HAP-1 (cell line): ENCODE results near the gene SLC35F2.
A peak's percentile ranks its signal among the peaks of the same experiment; 100 is the strongest.
"Not testable (repeated sequence)": the region's sequence is repeated elsewhere in the genome, so short reads cannot be mapped to it uniquely, and the experiment has no call there.

ENCODE experiments used
- DNase-seq, 2 experiments: peaks; one replicate each; pipeline ENCODE4 v3.0.0-alpha.2; 2016 to 2020; ENCODE audit warnings: low spot score in 2 of 2
- H3K27me3 ChIP-seq: fragments of 250-450 bp; sonication (Bioruptor Pico); 2 replicates; pipeline ENCODE4 v1.5.1; 2020; ENCODE audit warnings: low read depth, mild to moderate bottlenecking, moderate library complexity
- H3K36me3 ChIP-seq: fragments of 250-450 bp; sonication (Bioruptor Pico); replicated peaks from 2 replicates; pipeline ENCODE4 v1.5.1; 2020; ENCODE audit warnings: mild to moderate bottlenecking
- H3K4me1 ChIP-seq: fragments of 250-450 bp; sonication (Bioruptor Pico); 2 replicates; pipeline ENCODE4 v1.5.1; 2020; ENCODE audit warnings: mild to moderate bottlenecking
- H3K4me3 ChIP-seq: fragments of 250-450 bp; sonication (Bioruptor Pico); 2 replicates; pipeline ENCODE4 v1.5.1; 2020; ENCODE audit warnings: mild to moderate bottlenecking, moderate library complexity
- H3K9me3 ChIP-seq: fragments of 250-450 bp; sonication (Bioruptor Pico); 2 replicates; pipeline ENCODE4 v1.5.1; 2020; ENCODE audit warnings: mild to moderate bottlenecking, moderate library complexity
- in situ Hi-C: fragments of 300-500 bp; cut with MboI; formaldehyde crosslinking; loops from 3 replicates; pipeline ENCODE4 v1.14.3; 2020; ENCODE audit warnings: low sequenced_read_pairs, inconsistent platforms, mixed read lengths

The SLC35F2 gene

DNA sequence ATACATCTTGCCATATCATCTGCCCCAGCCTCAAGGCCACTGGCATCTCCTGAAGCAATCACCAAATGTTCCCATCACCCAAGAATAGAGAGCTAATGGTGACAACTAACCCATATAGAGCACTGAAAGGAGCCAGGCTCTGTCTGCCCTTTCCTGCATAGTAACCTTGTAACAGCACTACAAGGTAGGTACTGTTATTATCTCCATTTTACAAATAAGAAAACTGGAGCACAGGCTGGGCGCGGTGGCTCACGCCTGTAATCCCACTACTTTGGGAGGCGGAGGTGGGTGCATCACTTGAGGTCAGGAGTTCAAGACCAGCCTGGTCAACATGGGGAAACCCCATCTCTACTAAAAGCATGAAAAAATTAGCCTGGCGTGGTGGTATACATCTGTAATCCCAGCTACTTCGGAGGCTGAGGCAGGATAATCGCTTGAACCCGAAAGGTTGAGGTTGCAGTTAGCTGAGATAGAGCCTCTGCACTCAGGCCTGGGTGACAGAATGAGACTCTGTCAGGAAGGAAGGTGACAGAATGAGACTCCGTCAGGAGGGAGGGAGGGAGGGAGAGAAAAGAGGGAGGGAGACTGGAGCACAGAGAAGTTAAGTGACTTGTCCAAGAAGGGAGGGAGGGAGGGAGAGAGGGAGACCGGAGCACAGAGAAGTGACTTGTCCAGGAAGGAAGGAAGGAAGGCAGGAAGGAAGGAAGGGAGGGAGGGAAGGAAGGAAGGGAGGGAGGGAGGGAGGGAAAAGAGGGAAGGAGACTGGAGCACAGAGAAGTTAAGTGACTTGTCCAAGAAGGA is 2.2 kb downstream of the SLC35F2 start:
- H3K9me3 ChIP-seq = no peaks in the 10 kb centered on the region
- H3K36me3 ChIP-seq = no peaks in the 10 kb centered on the region
- no peak for DNase-seq
- H3K4me1 ChIP-seq = peaks cover 22% of the 10 kb centered on the region
- no peaks in the 10 kb centered on the region for H3K27me3 ChIP-seq
- no peak overlapping the region for H3K4me3 ChIP-seq
- in situ Hi-C loops = no loop called here

DNA sequence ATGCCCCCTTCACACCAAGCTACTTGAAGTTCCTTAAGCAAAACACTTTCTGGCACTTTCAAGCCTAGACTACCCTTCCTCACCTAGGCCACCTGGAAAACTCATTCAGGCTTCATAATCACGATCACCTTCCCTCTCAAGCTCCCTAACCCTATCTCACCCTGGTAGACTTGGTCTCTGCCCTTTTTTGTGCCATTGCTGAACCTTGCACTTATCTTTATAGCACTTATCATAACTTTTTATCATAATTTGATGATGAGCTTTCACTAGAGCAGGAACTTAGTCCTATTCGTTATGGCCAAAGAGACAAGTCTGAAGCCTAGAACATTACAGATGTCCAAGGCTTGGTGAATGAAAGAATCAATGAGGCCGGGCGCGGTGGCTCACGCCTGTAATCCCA is 5.5 kb downstream of the SLC35F2 start:
- Histone ChIP-seq H3K4me1 (peaks cover 27% of the 10 kb centered on the region), H3K36me3 (no peaks in the 10 kb centered on the region), H3K27me3 (no peaks in the 10 kb centered on the region), H3K4me3 (no peak overlapping the region), H3K9me3 (no peaks in the 10 kb centered on the region)
- no peak for DNase-seq
- in situ Hi-C loops = no loop called here

DNA sequence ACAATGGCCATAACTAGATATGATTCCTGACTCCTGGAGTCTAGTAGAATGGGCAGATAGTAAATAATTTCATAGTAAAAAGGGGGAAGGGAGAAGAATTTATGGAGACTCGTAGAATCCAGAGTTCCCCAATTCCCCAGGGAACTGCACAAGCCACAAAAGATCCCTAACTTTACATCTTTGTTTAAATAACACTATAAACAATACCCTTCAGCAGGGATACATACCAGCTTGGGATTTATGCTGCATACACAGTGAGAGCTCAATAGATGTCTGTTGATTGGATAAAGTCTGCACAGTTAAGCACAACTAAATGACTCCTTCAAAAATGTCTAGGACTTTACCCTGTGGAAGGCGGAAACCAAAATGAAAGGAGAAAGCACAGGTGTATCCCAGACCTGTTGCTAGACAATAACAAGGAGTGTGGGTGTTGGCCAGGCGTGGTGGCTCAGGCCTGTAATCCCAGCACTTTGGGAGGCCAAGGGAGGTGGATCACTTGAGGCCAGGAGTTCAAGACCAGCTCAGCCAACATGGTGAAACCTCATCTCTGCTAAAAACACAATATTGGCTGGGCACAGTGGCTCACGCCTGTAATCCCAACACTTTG is 6.8 kb downstream of the SLC35F2 start:
- DNase-seq = peak; percentile 62 to 93
- in situ Hi-C loops = no loop called here
- Histone ChIP-seq H3K36me3 (no peaks in the 10 kb centered on the region), H3K4me1 (peaks cover 25% of the 10 kb centered on the region), H3K27me3 (no peaks in the 10 kb centered on the region), H3K4me3 (no peak overlapping the region), H3K9me3 (no peaks in the 10 kb centered on the region)

DNA sequence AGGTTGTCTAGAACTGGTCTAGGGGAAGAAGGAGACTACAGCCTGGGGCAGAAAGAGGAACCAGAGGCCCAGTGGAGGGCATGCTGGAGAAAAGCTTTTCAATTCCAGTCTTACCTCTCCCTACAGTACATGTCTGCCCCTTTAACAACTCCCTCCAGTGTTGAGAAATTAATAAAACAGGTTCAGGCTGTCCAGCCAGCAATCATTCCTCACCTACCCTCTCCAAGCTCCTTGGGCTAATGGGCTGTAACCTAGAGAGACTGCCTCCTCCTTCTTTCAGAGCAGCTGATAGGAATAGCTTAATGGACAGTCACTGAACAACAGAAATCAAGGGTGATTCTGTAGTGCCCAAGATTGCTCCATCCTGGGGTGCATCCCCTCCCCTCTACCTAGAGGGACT is 8.8 kb downstream of the SLC35F2 start:
- no peak overlapping the region for H3K4me3 ChIP-seq
- in situ Hi-C loops = no loop called here
- H3K4me1 ChIP-seq = peaks cover 21% of the 10 kb centered on the region
- H3K27me3 ChIP-seq = no peaks in the 10 kb centered on the region
- DNase-seq = no peak
- H3K36me3 ChIP-seq = no peaks in the 10 kb centered on the region
- no peaks in the 10 kb centered on the region for H3K9me3 ChIP-seq

DNA sequence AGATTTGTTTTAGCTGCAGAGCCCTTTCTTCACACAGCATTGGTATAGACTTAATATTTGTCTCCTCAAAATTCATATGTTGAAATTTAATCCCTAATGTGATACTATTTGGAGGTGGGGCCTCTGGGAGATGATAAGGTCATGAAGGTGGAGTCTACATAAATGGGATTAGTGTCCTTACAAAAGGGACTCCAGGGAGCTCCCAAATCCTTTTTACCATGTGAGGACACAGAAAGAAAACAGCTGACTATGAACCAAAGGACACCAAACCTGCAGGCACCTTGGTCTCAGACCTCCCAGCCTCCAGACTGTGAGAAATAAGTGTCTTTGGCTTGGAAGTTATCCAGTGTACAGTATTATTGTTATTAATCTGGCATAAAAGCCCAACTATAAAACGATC is 10.2 kb downstream of the SLC35F2 start:
- Histone ChIP-seq H3K36me3 (no peaks in the 10 kb centered on the region), H3K4me3 (no peak overlapping the region), H3K27me3 (no peaks in the 10 kb centered on the region), H3K9me3 (no peaks in the 10 kb centered on the region), H3K4me1 (peaks cover 21% of the 10 kb centered on the region)
- in situ Hi-C loops = no loop called here
- DNase-seq = peak; percentile 20 to 70

DNA sequence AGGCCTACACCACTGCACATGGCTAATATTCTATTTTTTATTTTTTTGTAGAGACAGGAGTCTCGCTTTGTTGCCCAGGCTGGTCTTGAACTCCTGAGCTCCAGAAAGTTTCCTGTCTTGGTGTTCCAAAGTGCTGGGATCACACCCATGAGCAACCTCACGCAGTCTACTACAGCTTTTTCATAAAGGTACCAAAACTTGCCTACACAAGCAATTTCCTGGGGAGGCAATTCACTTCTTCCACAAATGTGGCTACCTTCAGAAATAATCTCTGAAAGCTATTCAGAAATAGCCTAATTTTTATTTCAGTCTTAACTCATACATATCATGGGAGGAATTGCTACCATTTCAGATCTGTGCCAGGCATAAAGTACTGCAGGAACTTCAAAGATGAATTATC is 11.4 kb downstream of the SLC35F2 start:
- DNase-seq = no peak
- no peaks in the 10 kb centered on the region for H3K27me3 ChIP-seq

DNA sequence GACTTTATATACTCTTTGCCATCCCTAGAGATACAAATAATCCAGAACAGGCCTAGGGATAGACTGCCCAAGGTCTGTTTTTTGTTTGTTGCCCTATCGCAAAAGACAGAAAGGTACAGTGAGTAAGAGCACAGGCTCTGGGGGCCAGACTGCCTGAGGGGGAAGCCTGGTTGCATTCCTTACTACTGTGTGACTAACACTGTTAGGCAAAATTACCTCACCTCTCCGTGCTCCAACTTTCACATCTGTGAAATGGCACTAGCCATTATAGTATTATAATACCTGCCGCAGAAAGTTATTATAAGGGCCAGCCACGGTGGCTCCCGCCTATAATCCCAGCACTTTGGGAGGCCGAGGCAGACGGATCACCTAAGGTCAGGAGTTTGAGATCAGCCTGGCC is 14.5 kb downstream of the SLC35F2 start:
- Histone ChIP-seq H3K9me3 (no peaks in the 10 kb centered on the region), H3K36me3 (no peaks in the 10 kb centered on the region), H3K4me1 (peaks cover 13% of the 10 kb centered on the region), H3K27me3 (no peaks in the 10 kb centered on the region), H3K4me3 (no peak overlapping the region)
- in situ Hi-C loops = no loop called here
- no peak for DNase-seq

More for the DNA sequence above, 11.4 kb downstream of the SLC35F2 start:
- Histone ChIP-seq H3K4me1 (peaks cover 21% of the 10 kb centered on the region), H3K9me3 (no peaks in the 10 kb centered on the region), H3K36me3 (no peaks in the 10 kb centered on the region), H3K4me3 (no peak overlapping the region)
- in situ Hi-C loops = no loop called here

DNA sequence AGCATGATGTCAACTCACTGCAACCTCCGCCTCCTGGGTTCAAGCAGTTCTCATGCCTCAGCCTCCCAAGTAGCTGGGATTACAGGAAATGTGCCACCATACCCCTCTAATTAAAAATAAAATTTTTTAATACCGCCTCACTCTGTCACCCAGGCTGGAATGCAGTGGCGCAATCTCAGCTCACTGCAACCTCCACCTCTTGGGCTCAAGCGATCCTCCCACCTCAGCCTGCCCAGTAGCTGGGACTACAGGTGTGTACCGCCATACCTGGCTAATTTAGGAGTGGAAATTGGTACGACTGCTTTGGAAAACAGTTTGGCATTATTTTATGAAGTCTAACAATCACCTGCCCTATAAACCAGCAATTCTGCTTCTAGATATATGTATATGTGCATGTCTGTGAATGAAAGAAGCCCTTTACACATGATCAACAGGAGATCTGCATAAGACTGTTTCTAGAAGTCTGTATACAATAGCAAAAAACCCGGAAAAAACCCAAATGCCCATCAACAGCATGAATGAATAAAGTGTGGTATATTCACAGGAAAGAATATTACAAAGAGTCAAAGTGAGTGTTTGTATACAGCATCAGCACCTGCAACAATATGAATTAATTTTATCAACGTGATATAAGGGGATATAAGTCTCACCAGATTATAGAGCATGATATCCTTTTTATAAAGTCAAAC is 16.0 kb downstream of the SLC35F2 start:
- H3K4me3 ChIP-seq = no peak overlapping the region
- no peaks in the 10 kb centered on the region for H3K27me3 ChIP-seq
- no peaks in the 10 kb centered on the region for H3K36me3 ChIP-seq
- no peak for DNase-seq
- in situ Hi-C loops = no loop called here
- H3K9me3 ChIP-seq = no peaks in the 10 kb centered on the region
- H3K4me1 ChIP-seq = no peaks in the 10 kb centered on the region; the same call in 1 of the 2 replicates

DNA sequence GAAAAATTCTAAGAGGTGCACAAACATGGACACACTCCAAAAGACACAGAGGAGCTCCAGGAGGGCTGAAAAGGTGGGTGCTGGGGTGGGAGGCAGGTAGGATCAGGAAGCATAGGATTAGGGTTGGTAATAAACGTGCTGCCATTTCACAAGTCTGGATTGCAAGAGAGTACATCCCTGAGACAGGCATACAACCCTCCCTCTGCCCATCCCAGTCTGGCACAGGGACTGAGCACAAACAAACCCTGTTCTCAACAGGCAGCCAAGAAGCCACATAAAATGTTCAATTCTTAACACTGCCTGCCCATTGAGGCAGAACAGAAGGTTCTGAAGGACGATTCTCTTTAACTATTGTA is 18.5 kb downstream of the SLC35F2 start:
- Histone ChIP-seq H3K36me3 (no peaks in the 10 kb centered on the region), H3K27me3 (no peaks in the 10 kb centered on the region), H3K9me3 (no peaks in the 10 kb centered on the region), H3K4me3 (no peak overlapping the region), H3K4me1 (no peaks in the 10 kb centered on the region; the same call in 1 of the 2 replicates)
- in situ Hi-C loops = no loop called here
- DNase-seq = no peak

DNA sequence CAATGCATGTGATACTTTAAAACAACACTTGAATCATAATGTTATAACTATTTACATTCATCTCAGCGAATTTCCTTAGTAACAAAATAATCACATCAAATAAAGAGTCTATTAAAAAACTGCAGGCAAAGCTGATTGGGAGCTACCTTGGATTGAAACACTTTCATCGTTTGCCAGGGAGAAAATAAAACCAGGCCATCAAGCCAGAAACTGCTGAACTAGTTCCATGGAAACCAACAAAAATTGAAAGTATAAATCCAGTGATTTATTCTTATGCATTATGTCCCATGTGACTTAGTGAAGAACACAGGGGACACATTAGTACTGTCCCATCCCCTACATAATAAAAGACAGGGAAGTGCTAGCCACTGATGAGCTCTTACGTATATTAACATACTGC is 21.7 kb downstream of the SLC35F2 start:
- Histone ChIP-seq H3K27me3 (no peaks in the 10 kb centered on the region), H3K36me3 (no peaks in the 10 kb centered on the region), H3K4me1 (no peaks in the 10 kb centered on the region; the same call in none of the 2 replicates), H3K9me3 (no peaks in the 10 kb centered on the region), H3K4me3 (no peak overlapping the region)
- in situ Hi-C loops = no loop called here
- no peak for DNase-seq

DNA sequence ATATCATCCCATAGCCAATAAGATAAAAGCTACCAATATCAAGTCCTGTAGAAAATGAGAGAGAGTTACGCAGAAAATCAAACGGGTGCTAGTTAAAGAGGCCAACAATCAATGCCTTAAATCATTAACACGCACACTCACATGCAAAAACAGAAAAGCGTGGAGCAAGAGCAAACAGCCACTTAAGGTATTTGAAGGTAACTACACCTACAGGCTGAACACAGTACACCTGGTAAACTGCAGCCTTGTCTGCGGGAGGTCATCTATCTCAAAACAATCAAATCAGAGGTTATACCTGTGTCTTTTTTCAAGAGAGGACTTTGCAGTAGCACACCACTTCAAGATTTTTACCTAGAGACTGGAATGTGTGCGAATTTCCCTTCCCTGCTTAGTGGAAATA is 23.6 kb downstream of the SLC35F2 start:
- H3K36me3 ChIP-seq = no peaks in the 10 kb centered on the region
- no peaks in the 10 kb centered on the region for H3K27me3 ChIP-seq
- H3K9me3 ChIP-seq = no peaks in the 10 kb centered on the region
- in situ Hi-C loops = no loop called here
- no peak for DNase-seq
- H3K4me1 ChIP-seq = no peaks in the 10 kb centered on the region; the same call in 1 of the 2 replicates
- no peak overlapping the region for H3K4me3 ChIP-seq

DNA sequence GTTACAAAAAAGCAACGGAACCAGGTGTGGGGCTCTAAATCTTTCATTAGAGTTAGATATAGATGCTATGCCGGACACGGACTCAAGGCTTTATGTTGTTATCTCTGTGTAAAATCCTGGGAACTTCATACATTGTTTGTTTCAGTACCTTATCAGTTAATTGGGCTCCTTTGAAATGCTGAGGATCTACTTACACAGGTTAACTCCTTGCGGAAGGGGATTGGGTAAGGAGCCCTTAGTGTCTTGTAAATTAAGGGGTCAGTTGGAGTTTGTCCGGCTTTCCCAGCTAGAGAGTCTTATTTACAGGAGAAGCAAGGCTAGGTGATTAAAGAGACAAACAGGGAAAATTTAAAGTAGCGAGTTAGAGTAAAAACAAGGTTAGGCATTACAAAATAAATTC is 24.7 kb downstream of the SLC35F2 start:
- in situ Hi-C loops = not testable (repeated sequence)

DNA sequence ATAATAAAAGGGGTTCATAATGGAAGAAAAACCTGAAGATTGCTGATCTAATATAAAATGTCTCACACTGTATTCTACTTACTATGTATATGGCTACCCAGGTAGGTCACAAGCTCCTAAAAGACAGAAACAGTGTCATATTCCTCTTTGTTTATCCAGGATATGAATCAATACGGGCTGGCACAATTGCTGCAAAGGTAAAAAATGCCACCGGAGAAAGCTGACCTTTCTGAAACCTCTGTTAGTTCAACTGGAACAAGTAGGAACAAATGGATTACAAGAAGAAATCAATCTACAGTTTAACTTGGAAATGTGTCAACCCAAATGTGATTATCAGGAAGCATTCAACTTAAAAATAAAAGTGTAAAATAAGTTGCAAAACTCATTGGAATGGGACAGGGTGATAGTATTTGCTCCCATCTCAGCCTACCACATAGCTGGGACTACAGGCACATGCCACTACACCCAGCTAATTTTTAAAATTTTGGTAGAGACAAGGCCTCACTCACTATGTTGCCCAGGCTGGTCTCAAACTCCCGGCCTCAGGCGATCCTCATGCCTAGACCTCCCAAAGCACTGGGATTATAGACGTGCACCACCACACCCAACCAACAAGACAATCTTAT is 27.6 kb downstream of the SLC35F2 start:
- H3K4me1 ChIP-seq = peaks cover 3% of the 10 kb centered on the region
- no peak overlapping the region for H3K4me3 ChIP-seq
- H3K9me3 ChIP-seq = no peaks in the 10 kb centered on the region
- H3K36me3 ChIP-seq = no peaks in the 10 kb centered on the region
- in situ Hi-C loops = no loop called here
- H3K27me3 ChIP-seq = no peaks in the 10 kb centered on the region
- DNase-seq = no peak

More for the DNA sequence above, 24.7 kb downstream of the SLC35F2 start:
- not testable (repeated sequence) for H3K36me3 ChIP-seq, H3K27me3 ChIP-seq, H3K4me3 ChIP-seq, DNase-seq, H3K9me3 ChIP-seq, H3K4me1 ChIP-seq

DNA sequence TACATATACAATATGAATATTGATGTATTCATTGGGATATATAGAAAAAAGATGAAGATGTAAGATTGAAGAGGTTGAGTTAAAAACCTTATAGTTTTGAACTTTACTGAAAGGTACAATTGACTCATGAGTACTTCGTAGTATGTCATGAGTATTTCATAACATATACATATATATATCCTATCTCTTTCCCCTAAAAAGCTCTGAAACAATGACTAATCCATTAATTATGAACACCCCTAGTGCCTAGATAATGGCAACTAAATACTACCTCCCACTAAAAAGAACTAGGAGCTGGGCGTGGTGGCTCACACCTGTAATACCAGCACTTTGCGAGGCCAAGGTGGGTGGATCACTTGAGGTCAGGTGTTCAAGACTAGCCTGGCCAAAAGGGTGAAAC is 31.5 kb downstream of the SLC35F2 start:
- H3K9me3 ChIP-seq = no peaks in the 10 kb centered on the region
- no peaks in the 10 kb centered on the region for H3K36me3 ChIP-seq
- no peak overlapping the region for H3K4me3 ChIP-seq
- peaks cover 13% of the 10 kb centered on the region for H3K4me1 ChIP-seq
- DNase-seq = no peak
- no peaks in the 10 kb centered on the region for H3K27me3 ChIP-seq
- in situ Hi-C loops = no loop called here
